ENCODE results near the gene C1QTNF4. TPM values are rescaled to one million over a fixed set of nuclear protein-coding genes. Genes with fewer than 3 reads are reported as not detected.
A peak's percentile ranks its signal among the peaks of the same experiment; 100 is the strongest.

Gene C1QTNF4
- total and polyA plus RNA-seq, 2 of the 13 experiments (the other 11 are each of a cell fraction or from before 2014, with no cell fraction given) = not detected

DNA sequence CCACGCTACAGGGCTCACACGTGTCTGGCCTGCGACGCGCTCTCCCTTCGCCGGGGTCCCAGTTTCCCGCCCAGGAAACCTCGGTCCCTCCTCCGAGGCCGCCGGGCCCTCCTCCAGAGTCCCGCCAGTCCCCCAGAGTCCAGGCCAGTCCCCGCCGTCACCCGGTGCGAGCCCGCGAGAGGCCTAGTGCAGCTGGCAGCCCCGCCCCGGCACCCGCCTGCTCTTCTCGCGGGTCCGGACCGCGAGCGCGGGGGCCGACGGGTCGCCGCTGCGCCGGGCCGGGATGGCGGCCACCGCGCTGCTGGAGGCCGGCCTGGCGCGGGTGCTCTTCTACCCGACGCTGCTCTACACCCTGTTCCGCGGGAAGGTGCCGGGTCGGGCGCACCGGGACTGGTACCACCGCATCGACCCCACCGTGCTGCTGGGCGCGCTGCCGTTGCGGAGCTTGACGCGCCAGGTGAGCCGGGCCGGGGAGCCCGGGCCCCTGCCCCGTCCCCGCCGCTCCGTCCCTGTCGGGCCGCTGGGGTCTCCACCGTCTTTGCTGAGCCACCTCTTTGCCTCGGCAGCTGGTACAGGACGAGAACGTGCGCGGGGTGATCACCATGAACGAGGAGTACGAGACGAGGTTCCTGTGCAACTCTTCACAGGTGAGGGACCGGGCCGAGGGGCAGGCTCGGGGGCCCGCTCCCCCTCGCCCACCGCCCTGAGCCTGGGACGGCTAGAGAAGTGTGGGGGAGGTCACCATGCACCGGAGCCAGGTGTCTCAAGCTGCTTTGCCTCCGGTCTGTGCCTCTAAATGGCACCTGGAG is 28.7 kb downstream of the C1QTNF4 start, which contains the start of gene PTPMT1 (continued):
- TF ChIP-seq, protein P1, sequence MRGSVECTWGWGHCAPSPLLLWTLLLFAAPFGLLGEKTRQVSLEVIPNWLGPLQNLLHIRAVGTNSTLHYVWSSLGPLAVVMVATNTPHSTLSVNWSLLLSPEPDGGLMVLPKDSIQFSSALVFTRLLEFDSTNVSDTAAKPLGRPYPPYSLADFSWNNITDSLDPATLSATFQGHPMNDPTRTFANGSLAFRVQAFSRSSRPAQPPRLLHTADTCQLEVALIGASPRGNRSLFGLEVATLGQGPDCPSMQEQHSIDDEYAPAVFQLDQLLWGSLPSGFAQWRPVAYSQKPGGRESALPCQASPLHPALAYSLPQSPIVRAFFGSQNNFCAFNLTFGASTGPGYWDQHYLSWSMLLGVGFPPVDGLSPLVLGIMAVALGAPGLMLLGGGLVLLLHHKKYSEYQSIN (CRISPR knock-in tag; IDR thresholded peaks at IDR 0.05; ENCODE audit: borderline replicate concordance) = no peak
- TF ChIP-seq EZH2 (conservative IDR thresholded peaks at IDR 0.05; ENCODE audit: low read depth, low read length) = no peak
- no peak; the same call in none of the 2 replicates for TF ChIP-seq ERF (CRISPR knock-in tag; IDR thresholded peaks at IDR 0.05)
- no peak for TF ChIP-seq MLLT10 (CRISPR knock-in tag; IDR thresholded peaks at IDR 0.05)
- 0 out of 2 replicates have a peak, but pooled peaks have one; percentile 6 for TF ChIP-seq STAG1 (CRISPR knock-in tag; IDR thresholded peaks at IDR 0.05)
- TF ChIP-seq MAFK (conservative IDR thresholded peaks at IDR 0.05 in 1 of 2, IDR thresholded peaks at IDR 0.05 in 1 of 2; ENCODE audit: low read length in 2 of 2) = no peak
- TF ChIP-seq EEA1 (CRISPR knock-in tag; IDR thresholded peaks at IDR 0.05; ENCODE audit: borderline replicate concordance) = no peak
- TF ChIP-seq MTF2 (CRISPR knock-in tag; IDR thresholded peaks at IDR 0.05; ENCODE audit: borderline replicate concordance) = peak; percentile 50; the same call in 1 of the 2 replicates
- TF ChIP-seq, protein P2, sequence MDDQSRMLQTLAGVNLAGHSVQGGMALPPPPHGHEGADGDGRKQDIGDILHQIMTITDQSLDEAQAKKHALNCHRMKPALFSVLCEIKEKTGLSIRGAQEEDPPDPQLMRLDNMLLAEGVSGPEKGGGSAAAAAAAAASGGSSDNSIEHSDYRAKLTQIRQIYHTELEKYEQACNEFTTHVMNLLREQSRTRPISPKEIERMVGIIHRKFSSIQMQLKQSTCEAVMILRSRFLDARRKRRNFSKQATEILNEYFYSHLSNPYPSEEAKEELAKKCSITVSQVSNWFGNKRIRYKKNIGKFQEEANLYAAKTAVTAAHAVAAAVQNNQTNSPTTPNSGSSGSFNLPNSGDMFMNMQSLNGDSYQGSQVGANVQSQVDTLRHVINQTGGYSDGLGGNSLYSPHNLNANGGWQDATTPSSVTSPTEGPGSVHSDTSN (CRISPR knock-in tag; IDR thresholded peaks at IDR 0.05; ENCODE audit: borderline replicate concordance) = no peak
- TF ChIP-seq ZNF569 (CRISPR knock-in tag; IDR thresholded peaks at IDR 0.05; ENCODE audit: borderline replicate concordance) = no peak
- TF ChIP-seq, protein P3, sequence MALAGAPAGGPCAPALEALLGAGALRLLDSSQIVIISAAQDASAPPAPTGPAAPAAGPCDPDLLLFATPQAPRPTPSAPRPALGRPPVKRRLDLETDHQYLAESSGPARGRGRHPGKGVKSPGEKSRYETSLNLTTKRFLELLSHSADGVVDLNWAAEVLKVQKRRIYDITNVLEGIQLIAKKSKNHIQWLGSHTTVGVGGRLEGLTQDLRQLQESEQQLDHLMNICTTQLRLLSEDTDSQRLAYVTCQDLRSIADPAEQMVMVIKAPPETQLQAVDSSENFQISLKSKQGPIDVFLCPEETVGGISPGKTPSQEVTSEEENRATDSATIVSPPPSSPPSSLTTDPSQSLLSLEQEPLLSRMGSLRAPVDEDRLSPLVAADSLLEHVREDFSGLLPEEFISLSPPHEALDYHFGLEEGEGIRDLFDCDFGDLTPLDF (CRISPR knock-in tag; IDR thresholded peaks at IDR 0.05) = peak; percentile 75
- no peak; the same call in 1 of the 2 replicates for TF ChIP-seq ZFAT (CRISPR knock-in tag; conservative IDR thresholded peaks at IDR 0.05)
- 0 out of 2 replicates have a peak, but pooled peaks have one; percentile 15 for TF ChIP-seq ZNF124 (CRISPR knock-in tag; IDR thresholded peaks at IDR 0.05)
- TF ChIP-seq MIER2 (CRISPR knock-in tag; IDR thresholded peaks at IDR 0.05) = no peak
- TF ChIP-seq YEATS4 (CRISPR knock-in tag; IDR thresholded peaks at IDR 0.05; ENCODE audit: borderline replicate concordance) = peak; percentile 80
- no peak for TF ChIP-seq ATM (IDR thresholded peaks at IDR 0.05; ENCODE audit: borderline replicate concordance)
- no peak for TF ChIP-seq KLF9 (CRISPR knock-in tag; IDR thresholded peaks at IDR 0.05; ENCODE audit: low read depth)
- TF ChIP-seq, protein P4, sequence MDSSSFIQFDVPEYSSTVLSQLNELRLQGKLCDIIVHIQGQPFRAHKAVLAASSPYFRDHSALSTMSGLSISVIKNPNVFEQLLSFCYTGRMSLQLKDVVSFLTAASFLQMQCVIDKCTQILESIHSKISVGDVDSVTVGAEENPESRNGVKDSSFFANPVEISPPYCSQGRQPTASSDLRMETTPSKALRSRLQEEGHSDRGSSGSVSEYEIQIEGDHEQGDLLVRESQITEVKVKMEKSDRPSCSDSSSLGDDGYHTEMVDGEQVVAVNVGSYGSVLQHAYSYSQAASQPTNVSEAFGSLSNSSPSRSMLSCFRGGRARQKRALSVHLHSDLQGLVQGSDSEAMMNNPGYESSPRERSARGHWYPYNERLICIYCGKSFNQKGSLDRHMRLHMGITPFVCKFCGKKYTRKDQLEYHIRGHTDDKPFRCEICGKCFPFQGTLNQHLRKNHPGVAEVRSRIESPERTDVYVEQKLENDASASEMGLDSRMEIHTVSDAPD (CRISPR knock-in tag; IDR thresholded peaks at IDR 0.05) = no peak
- no peak for TF ChIP-seq CREB1 (IDR thresholded peaks at IDR 0.05)
- no peak for TF ChIP-seq CREB1 (CRISPR knock-in tag; IDR thresholded peaks at IDR 0.05)
- TF ChIP-seq, protein P5, sequence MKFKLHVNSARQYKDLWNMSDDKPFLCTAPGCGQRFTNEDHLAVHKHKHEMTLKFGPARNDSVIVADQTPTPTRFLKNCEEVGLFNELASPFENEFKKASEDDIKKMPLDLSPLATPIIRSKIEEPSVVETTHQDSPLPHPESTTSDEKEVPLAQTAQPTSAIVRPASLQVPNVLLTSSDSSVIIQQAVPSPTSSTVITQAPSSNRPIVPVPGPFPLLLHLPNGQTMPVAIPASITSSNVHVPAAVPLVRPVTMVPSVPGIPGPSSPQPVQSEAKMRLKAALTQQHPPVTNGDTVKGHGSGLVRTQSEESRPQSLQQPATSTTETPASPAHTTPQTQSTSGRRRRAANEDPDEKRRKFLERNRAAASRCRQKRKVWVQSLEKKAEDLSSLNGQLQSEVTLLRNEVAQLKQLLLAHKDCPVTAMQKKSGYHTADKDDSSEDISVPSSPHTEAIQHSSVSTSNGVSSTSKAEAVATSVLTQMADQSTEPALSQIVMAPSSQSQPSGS (CRISPR knock-in tag; IDR thresholded peaks at IDR 0.05) = 0 out of 2 replicates have a peak, but pooled peaks have one; percentile 31
- no peak for TF ChIP-seq ZNF652 (CRISPR knock-in tag; IDR thresholded peaks at IDR 0.05; ENCODE audit: borderline replicate concordance, low read depth)
- no peak for TF ChIP-seq NFYC (CRISPR knock-in tag; IDR thresholded peaks at IDR 0.05)
- peak; percentile 82 for TF ChIP-seq FOXC1 (CRISPR knock-in tag; IDR thresholded peaks at IDR 0.05; ENCODE audit: borderline replicate concordance)
- TF ChIP-seq NFE2 (CRISPR knock-in tag; IDR thresholded peaks at IDR 0.05) = no peak
